K562 (cell line): ENCODE data around the gene BMP15. TPM values are rescaled to one million over a fixed set of nuclear protein-coding genes. Genes with fewer than 3 reads are reported as not detected.

ENCODE experiments used
- ATAC-seq: fragments of 200-7000 bp; cut with Tn5 transposase; 3 replicates; pipeline ENCODE4 v1.9.1; 2020; ENCODE audit warnings: moderate library complexity
- BruUV-seq: library from RNA; stranded (reverse); fragments of 400-500 nt; replicated peaks from 2 replicates; lab custom pipeline; 2021; lab: Mats Ljungman, UMichigan
- CTCF ChIA-PET: fragments of 300-600 bp; formaldehyde crosslinking; extraction: SDS; loops from one replicate; lab custom pipeline; 2021; ENCODE audit warnings: low intra/inter-chr PET ratio; lab: Yijun Ruan, JAX
- POLR2A ChIA-PET: fragments of 300-600, 350-650 bp; sonication (Branson Sonifier 250); formaldehyde crosslinking; extraction: SDS; loops from one replicate; lab custom pipeline; 2021; ENCODE audit warnings: antibody characterized with exemption, inconsistent platforms; lab: Yijun Ruan, JAX
- DNase-seq, 4 experiments: peaks; one replicate each; pipeline versions ENCODE4 v3.0.0 to v3.0.0-alpha.2; 2011 to 2018; ENCODE audit warnings: low spot score in 3 of 4, mixed read lengths in 3 of 4; ENCODE audit errors: extremely low read depth in 1 of 4
- FAIRE-seq: peaks from 2 replicates; lab custom pipeline; 2011; peaks lifted over from hg19 to GRCh38; lab: Jason Lieb, UNC
- H2AFZ ChIP-seq: 2 replicates; pipeline ENCODE4 v1.6.0; 2011; ENCODE audit warnings: low read depth, low read length, control low read depth, inconsistent platforms
- H3K27ac ChIP-seq: fragments of 200-600 bp; 3 replicates; pipeline ENCODE4 v1.8.0; 2011; ENCODE audit warnings: low read depth, mild to moderate bottlenecking, control low read depth, inconsistent platforms, low read length, moderate library complexity, mixed read lengths; ENCODE audit errors: extremely low read depth
- H3K27me3 ChIP-seq, 2 experiments: fragments of 300-600 bp in 1 of 2; 2 replicates in 1 of 2; 3 replicates in 1 of 2; pipeline versions ENCODE4 v1.6.0 to v1.8.0; 2011; ENCODE audit warnings: inconsistent platforms in 2 of 2, low read length in 2 of 2, mild to moderate bottlenecking in 1 of 2, mixed read lengths in 1 of 2, moderate library complexity in 1 of 2; ENCODE audit not compliant: control insufficient read depth in 2 of 2, insufficient read depth in 2 of 2
- H3K36me3 ChIP-seq: fragments of 300-600 bp; 3 replicates; pipeline ENCODE4 v1.8.0; 2011; ENCODE audit warnings: mild to moderate bottlenecking, low read length, inconsistent platforms; ENCODE audit not compliant: control insufficient read depth, insufficient read depth
- H3K4me1 ChIP-seq, 2 experiments: fragments of 200-600 bp in 1 of 2; replicated peaks in 1 of 2; 2 replicates in 1 of 2; 3 replicates in 1 of 2; pipeline versions ENCODE4 v1.5.1 to v1.8.0; 2011; ENCODE audit warnings: inconsistent platforms in 2 of 2, low read length in 2 of 2, mild to moderate bottlenecking in 1 of 2, mixed read lengths in 1 of 2, moderate library complexity in 1 of 2; ENCODE audit not compliant: control insufficient read depth in 2 of 2, insufficient read depth in 2 of 2
- H3K4me2 ChIP-seq: 2 replicates; pipeline ENCODE4 v1.6.1; 2011; ENCODE audit warnings: low read length, control low read depth, inconsistent platforms, mixed read lengths; ENCODE audit not compliant: insufficient read depth
- H3K4me3 ChIP-seq: fragments of 200-600 bp; sonication (generic), shearing (Covaris generic); 2 replicates; pipeline ENCODE4 v1.5.1; 2016; ENCODE audit warnings: control low read depth, inconsistent platforms
- H3K79me2 ChIP-seq: fragments of 200-600 bp; 3 replicates; pipeline ENCODE4 v1.8.0; 2011; ENCODE audit warnings: low read length, inconsistent platforms; ENCODE audit not compliant: control insufficient read depth, insufficient read depth
- H3K9ac ChIP-seq, 2 experiments: 2 replicates each; pipeline versions ENCODE4 v1.6.0 to v1.6.1; 2011; ENCODE audit warnings: low read depth in 2 of 2, low read length in 2 of 2, control low read depth in 1 of 2, inconsistent platforms in 1 of 2, mild to moderate bottlenecking in 1 of 2, mixed read lengths in 1 of 2; ENCODE audit not compliant: insufficient read depth in 1 of 2
- H3K9me1 ChIP-seq: one replicate; pipeline ENCODE4 v1.6.0; 2011; ENCODE audit warnings: inconsistent platforms, mild to moderate bottlenecking, low read length, moderate library complexity; ENCODE audit not compliant: control insufficient read depth, insufficient read depth
- H3K9me3 ChIP-seq: replicated peaks from 2 replicates; pipeline ENCODE4 v1.5.1; 2011; ENCODE audit warnings: low read depth, low read length, inconsistent platforms; ENCODE audit not compliant: control insufficient read depth, insufficient read depth
- H4K20me1 ChIP-seq: replicated peaks from 2 replicates; pipeline ENCODE4 v1.6.1; 2011; ENCODE audit warnings: low read length, inconsistent platforms, mixed read lengths; ENCODE audit not compliant: control insufficient read depth, insufficient read depth
- CBFB ChIP-seq: sonication (generic); formaldehyde crosslinking; IDR thresholded peaks from 2 replicates; pipeline ENCODE4 v1.4.0; 2020; ENCODE audit warnings: mild to moderate bottlenecking, missing genetic modification reagents
- CEBPB ChIP-seq: fragments of 450-650 bp; IDR thresholded peaks from 2 replicates; pipeline ENCODE4 v1.6.1; 2016; ENCODE audit warnings: missing genetic modification characterization, missing compliant biosample characterization
- FOS ChIP-seq: IDR thresholded peaks from 3 replicates; pipeline ENCODE4 v1.6.1; 2011; ENCODE audit not compliant: insufficient read length; ENCODE audit errors: extremely low read depth
- GATA2 ChIP-seq: sonication (generic); formaldehyde crosslinking; IDR thresholded peaks from 2 replicates; pipeline ENCODE4 v1.4.0; 2020; ENCODE audit warnings: mild to moderate bottlenecking, missing genetic modification reagents
- HMG20A ChIP-seq: fragments of 450-650 bp; formaldehyde crosslinking; conservative IDR thresholded peaks from 2 replicates; pipeline ENCODE4 v1.4.0; 2020; ENCODE audit warnings: mild to moderate bottlenecking, mixed read lengths
- NCOR1 ChIP-seq: fragments of 450-650 bp; IDR thresholded peaks from 2 replicates; pipeline ENCODE4 v1.6.1; 2016; ENCODE audit warnings: mild to moderate bottlenecking, moderate library complexity
- RBM15 ChIP-seq: fragments of 200-400 bp; formaldehyde crosslinking; IDR thresholded peaks from 2 replicates; pipeline ENCODE4 v1.6.1; 2018; ENCODE audit warnings: mild to moderate bottlenecking, low read length, moderate library complexity; ENCODE audit not compliant: insufficient read depth
- SAP30 ChIP-seq: fragments of 200-600 bp; sonication (generic); IDR thresholded peaks from 2 replicates; pipeline ENCODE4 v1.6.1; 2012; ENCODE audit warnings: borderline replicate concordance, low read depth, mild to moderate bottlenecking, moderate library complexity, low read length, control low read depth, inconsistent platforms; ENCODE audit not compliant: insufficient read depth, poor library complexity, severe bottlenecking
- SRSF1 ChIP-seq: fragments of 200-400 bp; formaldehyde crosslinking; IDR thresholded peaks from 2 replicates; pipeline ENCODE4 v1.6.1; 2017; ENCODE audit warnings: mild to moderate bottlenecking, low read depth, low read length, moderate library complexity
- TAL1 ChIP-seq: fragments of 450-650 bp; IDR thresholded peaks from 2 replicates; pipeline ENCODE4 v1.6.1; 2016; ENCODE audit warnings: mild to moderate bottlenecking
- TBL1XR1 ChIP-seq, 2 experiments: IDR thresholded peaks; 2 replicates each; pipeline ENCODE4 v1.6.1; 2012; ENCODE audit warnings: improper control_type of control experiment in 2 of 2, low read length in 2 of 2, mild to moderate bottlenecking in 1 of 2
- ZFP30 ChIP-seq: fragments of 250-450 bp; sonication (Bioruptor Pico); IDR thresholded peaks from 2 replicates; pipeline ENCODE4 v1.8.0; 2022; ENCODE audit warnings: moderate library complexity, mild to moderate bottlenecking, inconsistent platforms, borderline replicate concordance
- ZFPM2 ChIP-seq: fragments of 250-450 bp; sonication (Bioruptor Pico); IDR thresholded peaks from 2 replicates; pipeline ENCODE4 v1.5.1; 2022; ENCODE audit warnings: mild to moderate bottlenecking
- ZNF224 ChIP-seq: sonication (generic); formaldehyde crosslinking; IDR thresholded peaks from 2 replicates; pipeline ENCODE4 v1.8.0; 2022; ENCODE audit warnings: mild to moderate bottlenecking, missing genetic modification reagents
- WGBS: fragments of 100-300 bp; shearing (Covaris generic); methylation state at CpG from one replicate; pipeline ENCODE4 v1.1.6; 2016; ENCODE audit warnings: low coverage, mixed read lengths; ENCODE audit not compliant: insufficient coverage; ENCODE audit errors: missing lambda C conversion rate; 5-methylcytosine and 5-hydroxymethylcytosine counted together
- in situ Hi-C: fragments of 300-500 bp; cut with MboI; formaldehyde crosslinking; loops from 4 replicates; pipeline ENCODE4 v1.15.0; 2018; ENCODE audit warnings: inconsistent platforms, mixed read lengths
- intact Hi-C: fragments of 100-400 bp; cut with micrococcal nuclease; formaldehyde crosslinking; loops from 2 replicates; pipeline ENCODE4 v1.14.2; 2022
- polyA plus RNA-seq, 8 experiments: library from polyadenylated mRNA; depleted of rRNA in 4 of 8; stranded (reverse) in 5 of 8; unstranded in 3 of 8; fragments of >200 nt; fragmentation: Nextera tagmentation in 2 of 8; fragmentation: Illumina TruSeq in 1 of 8; extraction: Ambion mirVana in 2 of 8; extraction: Trizol in 1 of 8; gene quantifications; 2 replicates each; pipeline versions ENCODE4 v1.2.1 to v1.2.3, GENCODE V29; 2011 to 2014; ENCODE audit warnings: inconsistent platforms in 1 of 8, missing spikeins in 1 of 8
- total RNA-seq, 7 experiments: library from RNA; depleted of rRNA in 6 of 7; stranded (reverse); fragments of >200 nt in 6 of 7; fragmentation: Illumina TruSeq in 2 of 7; extraction: Trizol in 2 of 7; gene quantifications; 2 replicates each; pipeline versions ENCODE4 v1.2.1 to v1.2.3, GENCODE V29; 2011 to 2021; ENCODE audit warnings: low replicate concordance in 1 of 7
- TF ChIP-seq, protein P1 (sequence below): fragments of 250-450 bp; sonication (Bioruptor Pico); IDR thresholded peaks from 2 replicates; pipeline ENCODE4 v1.8.0; 2021; ENCODE audit warnings: mild to moderate bottlenecking, moderate library complexity
- TF ChIP-seq, protein P2 (sequence below): IDR thresholded peaks from 2 replicates; pipeline ENCODE4 v1.6.1; 2014; ENCODE audit warnings: antibody characterized with exemption
- TF ChIP-seq, protein P3 (sequence below): IDR thresholded peaks from 2 replicates; pipeline ENCODE4 v1.6.1; 2011; ENCODE audit not compliant: insufficient read length; ENCODE audit errors: extremely low read depth

The BMP15 gene
- total and polyA plus RNA-seq, 9 of the 15 experiments (the other 6 are each of a cell fraction or from before 2014, with no cell fraction given), result not detected

DNA sequence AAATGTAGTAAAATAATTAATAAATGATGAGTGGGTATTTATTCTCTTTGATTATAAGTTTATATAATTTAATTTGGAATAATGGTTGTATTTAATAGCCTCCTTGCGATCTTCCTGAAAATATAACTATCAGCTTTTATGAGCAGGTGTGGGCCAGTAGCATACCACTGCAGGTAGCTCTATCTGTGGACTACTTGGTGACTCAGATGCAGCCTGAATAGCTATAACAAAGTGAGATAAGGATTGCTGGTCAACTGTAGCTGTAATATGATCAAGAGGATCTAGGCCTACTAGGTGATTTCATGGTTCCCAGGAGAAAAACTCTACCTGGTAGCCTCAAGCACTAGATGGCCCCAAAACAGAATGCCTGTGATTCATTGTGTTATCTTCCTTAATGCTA lies 47.1 kb upstream of the BMP15 start:
- no peak overlapping the region for H3K27ac ChIP-seq
- no peaks in the 10 kb centered on the region for H3K79me2 ChIP-seq
- H3K9me1 ChIP-seq, result no peaks in the 10 kb centered on the region
- H3K4me1 ChIP-seq, result no peaks in the 10 kb centered on the region
- no peaks in the 10 kb centered on the region for H3K27me3 ChIP-seq
- FAIRE-seq, result no peak
- intact Hi-C loops (no loop called here), in situ Hi-C loops (no loop called here)
- H2AFZ ChIP-seq, result no peak overlapping the region
- no peak overlapping the region for H3K4me3 ChIP-seq
- ChIA-PET CTCF (no interaction called here), POLR2A (no interaction called here)
- H3K36me3 ChIP-seq, result no peaks in the 10 kb centered on the region
- no peak for ATAC-seq
- TF ChIP-seq, protein P1, sequence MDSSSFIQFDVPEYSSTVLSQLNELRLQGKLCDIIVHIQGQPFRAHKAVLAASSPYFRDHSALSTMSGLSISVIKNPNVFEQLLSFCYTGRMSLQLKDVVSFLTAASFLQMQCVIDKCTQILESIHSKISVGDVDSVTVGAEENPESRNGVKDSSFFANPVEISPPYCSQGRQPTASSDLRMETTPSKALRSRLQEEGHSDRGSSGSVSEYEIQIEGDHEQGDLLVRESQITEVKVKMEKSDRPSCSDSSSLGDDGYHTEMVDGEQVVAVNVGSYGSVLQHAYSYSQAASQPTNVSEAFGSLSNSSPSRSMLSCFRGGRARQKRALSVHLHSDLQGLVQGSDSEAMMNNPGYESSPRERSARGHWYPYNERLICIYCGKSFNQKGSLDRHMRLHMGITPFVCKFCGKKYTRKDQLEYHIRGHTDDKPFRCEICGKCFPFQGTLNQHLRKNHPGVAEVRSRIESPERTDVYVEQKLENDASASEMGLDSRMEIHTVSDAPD, result no peak
- TF ChIP-seq, protein P2, sequence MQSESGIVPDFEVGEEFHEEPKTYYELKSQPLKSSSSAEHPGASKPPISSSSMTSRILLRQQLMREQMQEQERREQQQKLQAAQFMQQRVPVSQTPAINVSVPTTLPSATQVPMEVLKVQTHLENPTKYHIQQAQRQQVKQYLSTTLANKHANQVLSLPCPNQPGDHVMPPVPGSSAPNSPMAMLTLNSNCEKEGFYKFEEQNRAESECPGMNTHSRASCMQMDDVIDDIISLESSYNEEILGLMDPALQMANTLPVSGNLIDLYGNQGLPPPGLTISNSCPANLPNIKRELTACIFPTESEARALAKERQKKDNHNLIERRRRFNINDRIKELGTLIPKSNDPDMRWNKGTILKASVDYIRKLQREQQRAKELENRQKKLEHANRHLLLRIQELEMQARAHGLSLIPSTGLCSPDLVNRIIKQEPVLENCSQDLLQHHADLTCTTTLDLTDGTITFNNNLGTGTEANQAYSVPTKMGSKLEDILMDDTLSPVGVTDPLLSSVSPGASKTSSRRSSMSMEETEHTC, result no peak
- TF ChIP-seq, protein P3, sequence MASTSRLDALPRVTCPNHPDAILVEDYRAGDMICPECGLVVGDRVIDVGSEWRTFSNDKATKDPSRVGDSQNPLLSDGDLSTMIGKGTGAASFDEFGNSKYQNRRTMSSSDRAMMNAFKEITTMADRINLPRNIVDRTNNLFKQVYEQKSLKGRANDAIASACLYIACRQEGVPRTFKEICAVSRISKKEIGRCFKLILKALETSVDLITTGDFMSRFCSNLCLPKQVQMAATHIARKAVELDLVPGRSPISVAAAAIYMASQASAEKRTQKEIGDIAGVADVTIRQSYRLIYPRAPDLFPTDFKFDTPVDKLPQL, result no peak
- TF ChIP-seq ZFPM2 (no peak), RBM15 (no peak), CEBPB (tag) (no peak), SRSF1 (no peak), HMG20A (no peak), NCOR1 (no peak), SAP30 (no peak), TAL1 (no peak), TBL1XR1 (IDR thresholded peaks at IDR 0.05; ENCODE audit: low read length in 2 of 2) (no peak), ZFP30 (CRISPR knock-in tag) (no peak), GATA2 (CRISPR knock-in tag) (no peak), ZNF224 (CRISPR knock-in tag) (no peak), CBFB (CRISPR knock-in tag) (no peak), FOS (no peak)
- DNase-seq, result no peak
- H3K9me3 ChIP-seq, result no peaks in the 10 kb centered on the region
- WGBS, result 9% methylated on average over 1 of the region's 1 CpG
- H4K20me1 ChIP-seq, result no peaks in the 10 kb centered on the region
- no TSS peak for BruUV-seq
- H3K4me2 ChIP-seq, result no peak overlapping the region
- H3K9ac ChIP-seq, result no peak overlapping the region
